Ectodermal cell (in vitro differentiated cells): ENCODE measurements around the gene R3HDM1.
"Not testable (repeated sequence)": the region's sequence is repeated elsewhere in the genome, so short reads cannot be mapped to it uniquely, and the experiment has no call there.

Experiments
- H3K27ac ChIP-seq: 2 replicates; pipeline ENCODE4 v1.7.0; 2013; ENCODE audit warnings: mild to moderate bottlenecking, low read depth, low read length; ENCODE audit not compliant: insufficient read depth, poor library complexity, severe bottlenecking
- H3K27me3 ChIP-seq: 2 replicates; pipeline ENCODE4 v1.7.0; 2013; ENCODE audit warnings: mild to moderate bottlenecking, low read length; ENCODE audit not compliant: insufficient read depth, control insufficient read depth, poor library complexity, severe bottlenecking
- H3K36me3 ChIP-seq: one replicate; pipeline ENCODE4 v1.7.0; 2013; ENCODE audit warnings: low read length; ENCODE audit not compliant: control insufficient read depth, insufficient read depth
- H3K4me1 ChIP-seq: one replicate; pipeline ENCODE4 v1.7.0; 2013; ENCODE audit warnings: low read length; ENCODE audit not compliant: control insufficient read depth, insufficient read depth
- H3K4me3 ChIP-seq: 2 replicates; pipeline ENCODE4 v1.7.0; 2013; ENCODE audit warnings: low read depth, low read length, control low read depth; ENCODE audit not compliant: insufficient read depth
- H3K9me3 ChIP-seq: 2 replicates; pipeline ENCODE4 v1.7.0; 2013; ENCODE audit warnings: mild to moderate bottlenecking, low read length, moderate library complexity; ENCODE audit not compliant: control insufficient read depth
- WGBS, 2 experiments: methylation state at CpG; one replicate each; pipeline ENCODE4 v1.1.7; 2013; ENCODE audit warnings: missing lambda C conversion rate in 2 of 2; 5-methylcytosine and 5-hydroxymethylcytosine counted together

The R3HDM1 gene

GRCh38 chr2:135689679-135690078, 158.4 kb downstream of the R3HDM1 start:
- Histone ChIP-seq H3K27ac (no peak overlapping the region), H3K4me3 (no peak overlapping the region), H3K4me1 (no peaks in the 10 kb centered on the region), H3K27me3 (no peaks in the 10 kb centered on the region), H3K9me3 (no peaks in the 10 kb centered on the region), H3K36me3 (no peaks in the 10 kb centered on the region)
- WGBS, 2 experiments, result 90% methylated on average over 2 to 3 of the region's 3 CpGs

- H3K27me3 ChIP-seq, result no peaks in the 10 kb centered on the region
- no peaks in the 10 kb centered on the region for H3K9me3 ChIP-seq
- 84 to 94% methylated on average over 2 of the region's 2 CpGs for WGBS, 2 experiments
- no peak overlapping the region for H3K27ac ChIP-seq
- H3K4me1 ChIP-seq, result no peaks in the 10 kb centered on the region
- H3K36me3 ChIP-seq, result no peaks in the 10 kb centered on the region
- H3K4me3 ChIP-seq, result no peak overlapping the region
Measured at GRCh38 chr2:135694711-135695110, 163.4 kb downstream of the R3HDM1 start.

GRCh38 chr2:135698838-135699237, 167.6 kb downstream of the R3HDM1 start:
- 100% methylated on average over 1 of the region's 2 CpGs for WGBS, 2 experiments
- Histone ChIP-seq H3K36me3 (no peaks in the 10 kb centered on the region), H3K27ac (no peak overlapping the region), H3K9me3 (no peaks in the 10 kb centered on the region), H3K27me3 (no peaks in the 10 kb centered on the region), H3K4me1 (no peaks in the 10 kb centered on the region), H3K4me3 (no peak overlapping the region)

DNA sequence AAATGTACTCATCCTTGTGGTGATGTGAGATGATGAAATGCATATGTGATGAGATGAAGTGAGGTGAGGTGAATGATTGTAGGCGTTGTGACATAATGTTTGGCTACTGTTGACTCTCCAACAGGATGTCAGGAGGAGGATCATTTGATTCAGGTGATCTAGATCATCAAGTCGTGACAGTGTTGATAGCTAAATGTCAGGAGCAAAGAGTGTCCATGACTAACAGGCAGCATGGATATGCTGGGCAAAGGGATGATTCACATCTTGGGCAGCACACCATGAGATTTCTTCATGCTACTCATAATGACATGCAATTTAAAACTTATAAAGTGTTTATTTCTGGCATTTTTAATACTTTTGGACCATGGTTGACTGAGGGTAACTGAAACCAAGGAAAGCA, 170.2 kb downstream of the R3HDM1 start:
- WGBS, 2 experiments, result 95% methylated on average over 2 of the region's 2 CpGs
- H3K27ac ChIP-seq, result no peak overlapping the region
- no peaks in the 10 kb centered on the region for H3K27me3 ChIP-seq

GRCh38 chr2:135703300-135703699, 172.0 kb downstream of the R3HDM1 start:
- Histone ChIP-seq H3K36me3 (no peaks in the 10 kb centered on the region), H3K4me3 (no peak overlapping the region), H3K27me3 (no peaks in the 10 kb centered on the region), H3K4me1 (no peaks in the 10 kb centered on the region), H3K27ac (no peak overlapping the region), H3K9me3 (no peaks in the 10 kb centered on the region)
- 80 to 100% methylated on average over 1 of the region's 1 CpG for WGBS, 2 experiments

More for the DNA sequence above, 170.2 kb downstream of the R3HDM1 start:
- Histone ChIP-seq H3K9me3 (no peaks in the 10 kb centered on the region), H3K4me3 (no peak overlapping the region), H3K36me3 (no peaks in the 10 kb centered on the region), H3K4me1 (no peaks in the 10 kb centered on the region)

DNA sequence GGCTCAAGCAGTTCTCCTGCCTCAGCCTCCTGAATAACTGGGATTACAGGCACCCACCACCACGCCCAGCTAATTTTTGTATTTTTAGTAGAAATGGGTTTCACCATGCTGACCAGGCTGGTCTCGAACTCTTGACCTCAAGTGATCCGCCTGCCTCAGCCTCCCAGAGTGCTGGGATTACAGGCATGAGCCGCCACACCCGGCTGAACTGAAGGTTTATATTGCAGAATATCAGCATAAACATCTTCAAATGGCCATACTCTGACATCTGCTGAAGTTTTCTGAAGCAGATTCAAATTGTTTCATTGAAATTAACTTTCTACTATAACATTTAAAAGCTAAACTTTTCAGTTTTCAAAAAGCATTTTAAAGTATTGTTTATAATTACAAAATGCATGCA, 172.8 kb downstream of the R3HDM1 start:
- not testable (repeated sequence) for H3K9me3 ChIP-seq, H3K27me3 ChIP-seq, H3K36me3 ChIP-seq, H3K4me3 ChIP-seq, H3K27ac ChIP-seq, H3K4me1 ChIP-seq
- WGBS, 2 experiments, result 90 to 95% methylated on average over 5 of the region's 5 CpGs

- Histone ChIP-seq H3K36me3 (no peaks in the 10 kb centered on the region), H3K4me1 (no peaks in the 10 kb centered on the region), H3K27ac (no peak overlapping the region), H3K9me3 (no peaks in the 10 kb centered on the region), H3K4me3 (no peak overlapping the region), H3K27me3 (no peaks in the 10 kb centered on the region)
- WGBS, 2 experiments, result 98% methylated on average over 3 of the region's 4 CpGs; no CpG with 5 or more reads in 1 of the 2 experiments
Measured at GRCh38 chr2:135708159-135708558, 176.9 kb downstream of the R3HDM1 start.

DNA sequence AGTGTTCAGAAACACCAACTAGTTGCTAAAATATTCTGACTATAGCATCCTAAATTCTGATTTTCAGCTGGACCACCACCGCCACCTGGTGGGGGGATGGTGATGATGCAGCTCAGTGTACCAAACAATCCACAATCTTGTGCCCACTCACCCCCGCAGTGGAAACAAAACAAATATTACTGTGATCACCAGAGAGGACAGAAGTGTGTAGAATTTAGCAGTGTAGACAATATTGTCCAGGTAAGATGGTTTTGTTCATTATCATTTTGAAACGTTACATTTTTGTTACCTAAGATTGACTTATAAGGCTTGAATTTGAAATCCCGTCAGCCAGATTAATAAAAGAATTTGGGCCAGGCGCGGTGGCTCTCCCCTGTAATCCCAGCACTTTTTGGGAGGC, 178.7 kb downstream of the R3HDM1 start:
- 79 to 81% methylated on average over 6 of the region's 6 CpGs for WGBS, 2 experiments
- Histone ChIP-seq H3K4me3 (no peak overlapping the region), H3K4me1 (no peaks in the 10 kb centered on the region), H3K27ac (no peak overlapping the region), H3K36me3 (no peaks in the 10 kb centered on the region), H3K27me3 (no peaks in the 10 kb centered on the region), H3K9me3 (no peaks in the 10 kb centered on the region)

DNA sequence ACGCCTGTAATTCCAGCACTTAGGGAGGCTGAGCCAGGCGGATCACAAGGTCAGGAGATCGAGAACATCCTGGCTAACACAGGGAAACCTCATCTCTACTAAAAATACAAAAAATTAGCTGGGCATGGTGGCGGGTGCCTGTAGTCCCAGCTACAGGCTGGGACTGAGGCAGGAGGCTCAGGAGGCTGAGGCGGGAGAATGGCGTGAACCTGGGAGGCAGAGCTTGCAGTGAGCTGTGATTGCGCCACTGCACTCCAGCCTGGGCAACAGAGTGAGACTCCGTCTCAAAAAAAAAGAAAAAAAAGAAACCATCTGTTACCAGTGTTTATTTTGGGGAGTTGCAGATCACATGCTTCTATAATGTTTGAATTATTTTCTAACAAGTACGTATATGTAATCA, 183.8 kb downstream of the R3HDM1 start:
- not testable (repeated sequence) for H3K4me3 ChIP-seq, H3K4me1 ChIP-seq, H3K27me3 ChIP-seq, H3K9me3 ChIP-seq, H3K27ac ChIP-seq
- WGBS, 2 experiments, result 93 to 95% methylated on average over 9 of the region's 9 CpGs
- peaks cover 32% of the 10 kb centered on the region for H3K36me3 ChIP-seq

- Histone ChIP-seq H3K36me3 (peaks cover 9% of the 10 kb centered on the region), H3K4me3 (no peak overlapping the region), H3K9me3 (no peaks in the 10 kb centered on the region), H3K4me1 (no peaks in the 10 kb centered on the region), H3K27me3 (no peaks in the 10 kb centered on the region), H3K27ac (no peak overlapping the region)
- 93 to 94% methylated on average over 2 of the region's 2 CpGs for WGBS, 2 experiments
Measured at GRCh38 chr2:135728064-135728743, 196.9 kb downstream of the R3HDM1 start.

- no peak overlapping the region for H3K4me3 ChIP-seq
- no peaks in the 10 kb centered on the region for H3K4me1 ChIP-seq
- H3K36me3 ChIP-seq, result no peaks in the 10 kb centered on the region
- no peak overlapping the region for H3K27ac ChIP-seq
- no peaks in the 10 kb centered on the region for H3K9me3 ChIP-seq
- 93 to 94% methylated on average over 5 of the region's 5 CpGs for WGBS, 2 experiments
- no peaks in the 10 kb centered on the region for H3K27me3 ChIP-seq
Measured at GRCh38 chr2:135732561-135732960, 201.3 kb downstream of the R3HDM1 start.
